Memory B cell (primary cell): ENCODE results near the gene NAALADL2.
"Not testable (repeated sequence)": the region's sequence is repeated elsewhere in the genome, so short reads cannot be mapped to it uniquely, and the experiment has no call there.

Source experiments
- ATAC-seq: fragments of 150-1000 bp; cut with Tn5 transposase; 2 replicates; pipeline ENCODE4 v1.10.0; 2021; ENCODE audit warnings: low read depth, mild to moderate bottlenecking, moderate library complexity
- DNase-seq, 2 donors: peaks; one replicate each; pipeline ENCODE4 v3.0.0; 2022; ENCODE audit warnings: low spot score in 2 of 2
- H3K27ac Mint-ChIP-seq: one replicate; pipeline ENCODE4 v1.8.0; 2022; ENCODE audit warnings: mild to moderate bottlenecking, moderate library complexity, mixed read lengths
- H3K27me3 Mint-ChIP-seq: one replicate; pipeline ENCODE4 v1.8.0; 2022; ENCODE audit warnings: mixed read lengths
- H3K36me3 Mint-ChIP-seq: one replicate; pipeline ENCODE4 v1.8.0; 2022; ENCODE audit warnings: mild to moderate bottlenecking, mixed read lengths
- H3K4me1 Mint-ChIP-seq: one replicate; pipeline ENCODE4 v1.8.0; 2022; ENCODE audit warnings: mixed read lengths
- H3K4me3 Mint-ChIP-seq: one replicate; pipeline ENCODE4 v1.8.0; 2022; ENCODE audit warnings: mild to moderate bottlenecking, moderate library complexity, mixed read lengths
- H3K9me3 Mint-ChIP-seq: one replicate; pipeline ENCODE4 v1.8.0; 2022; ENCODE audit warnings: mixed read lengths

The NAALADL2 gene

DNA sequence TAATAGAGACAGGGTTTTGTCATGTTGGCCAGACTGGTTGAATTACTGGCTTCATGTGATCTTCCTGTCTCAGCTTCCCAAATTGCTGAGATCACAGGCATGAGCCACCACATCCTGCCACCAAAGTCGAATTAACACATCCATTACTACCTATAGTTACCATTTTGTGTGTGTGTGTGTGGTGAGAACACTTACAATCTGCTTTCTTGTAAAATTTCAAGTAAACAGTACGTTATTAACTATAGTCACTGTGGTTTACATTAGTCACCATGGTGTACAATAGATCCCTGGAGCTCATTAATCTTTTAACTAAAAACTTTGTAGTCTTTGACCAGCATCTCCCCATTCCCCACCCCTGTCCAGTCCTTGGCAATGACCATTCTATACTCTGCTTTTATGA is 270.0 kb downstream of the NAALADL2 start:
- Mint-ChIP-seq H3K27me3 (no peaks in the 10 kb centered on the region), H3K4me3 (no peak overlapping the region), H3K9me3 (peaks cover 5% of the 10 kb centered on the region), H3K4me1 (no peaks in the 10 kb centered on the region), H3K36me3 (no peaks in the 10 kb centered on the region), H3K27ac (no peak overlapping the region)
- DNase-seq: no peak
- no peak for ATAC-seq

GRCh38 chr3:175129571-175129970 is 270.4 kb downstream of the NAALADL2 start:
- no peak overlapping the region for H3K27ac Mint-ChIP-seq
- no peaks in the 10 kb centered on the region for H3K27me3 Mint-ChIP-seq
- no peak for ATAC-seq
- no peaks in the 10 kb centered on the region for H3K36me3 Mint-ChIP-seq
- DNase-seq: no peak
- H3K4me3 Mint-ChIP-seq: no peak overlapping the region
- peaks cover 5% of the 10 kb centered on the region for H3K9me3 Mint-ChIP-seq
- H3K4me1 Mint-ChIP-seq: no peaks in the 10 kb centered on the region

DNA sequence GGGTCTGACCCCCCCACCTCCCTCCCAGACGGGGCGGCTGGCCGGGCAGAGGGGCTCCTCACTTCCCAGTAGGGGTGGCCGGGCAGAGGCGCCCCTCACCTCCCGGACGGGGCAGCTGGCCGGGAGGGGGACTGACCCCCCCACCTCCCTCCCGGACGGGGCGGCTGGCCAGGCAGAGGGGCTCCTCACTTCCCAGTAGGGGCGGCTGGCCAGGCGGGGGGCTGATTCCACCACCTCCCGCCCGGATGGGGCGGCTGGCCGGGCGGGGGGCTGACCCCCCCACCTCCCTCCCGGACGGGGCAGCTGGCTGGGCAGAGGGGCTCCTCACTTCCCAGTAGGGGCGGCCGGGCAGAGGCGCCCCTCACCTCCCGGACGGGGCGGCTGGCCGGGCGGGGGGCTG is 272.7 kb downstream of the NAALADL2 start:
- H3K4me1 Mint-ChIP-seq, H3K27ac Mint-ChIP-seq, ATAC-seq, H3K36me3 Mint-ChIP-seq, H3K4me3 Mint-ChIP-seq, H3K27me3 Mint-ChIP-seq, H3K9me3 Mint-ChIP-seq, DNase-seq: not testable (repeated sequence)

GRCh38 chr3:175132706-175133105 is 273.6 kb downstream of the NAALADL2 start:
- DNase-seq, H3K36me3 Mint-ChIP-seq, ATAC-seq, H3K9me3 Mint-ChIP-seq, H3K27me3 Mint-ChIP-seq, H3K4me1 Mint-ChIP-seq, H3K27ac Mint-ChIP-seq, H3K4me3 Mint-ChIP-seq: not testable (repeated sequence)

DNA sequence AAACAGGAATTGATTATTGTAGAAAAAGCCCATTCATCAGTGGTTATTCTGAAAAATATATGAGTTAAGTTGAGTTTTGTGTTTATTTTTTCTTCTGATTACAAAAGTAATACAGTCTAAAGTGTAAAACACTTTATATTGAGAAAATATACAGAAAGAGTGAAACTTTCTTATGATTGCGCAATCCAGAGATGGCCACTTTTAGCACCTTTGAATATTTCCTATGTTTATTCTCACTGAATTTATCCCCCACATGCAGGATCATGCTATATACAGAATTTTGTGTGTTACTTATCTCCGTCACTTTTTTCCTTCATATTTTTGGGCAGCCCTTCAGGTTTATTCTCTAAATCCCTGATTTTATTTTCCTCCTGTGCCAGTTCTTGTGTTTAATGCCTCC is 285.2 kb downstream of the NAALADL2 start:
- Mint-ChIP-seq H3K4me1 (no peaks in the 10 kb centered on the region), H3K9me3 (peaks cover 6% of the 10 kb centered on the region), H3K27me3 (no peaks in the 10 kb centered on the region), H3K27ac (no peak overlapping the region), H3K4me3 (no peak overlapping the region), H3K36me3 (no peaks in the 10 kb centered on the region)
- no peak for DNase-seq
- no peak for ATAC-seq

DNA sequence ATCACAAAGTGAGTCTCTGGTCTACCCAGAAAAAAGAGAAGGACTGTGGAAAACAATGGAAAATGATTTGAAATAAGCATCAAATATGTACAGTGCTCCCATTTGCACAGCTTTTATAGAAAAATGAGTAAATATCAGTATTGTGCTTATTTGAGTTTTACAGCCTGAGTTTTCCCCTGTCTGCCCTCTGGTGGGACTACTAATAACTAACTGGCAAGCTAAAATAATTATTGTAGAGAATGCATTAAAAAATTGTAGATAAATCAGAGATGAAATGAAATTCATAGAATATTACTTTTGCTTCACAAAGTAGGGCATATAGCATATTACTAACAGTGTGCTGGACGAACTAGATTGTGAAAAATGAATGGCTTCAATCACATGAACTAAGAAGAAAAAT is 287.1 kb downstream of the NAALADL2 start:
- no peak for DNase-seq
- H3K27me3 Mint-ChIP-seq: no peaks in the 10 kb centered on the region
- no peak for ATAC-seq
- H3K4me1 Mint-ChIP-seq: no peaks in the 10 kb centered on the region
- no peak overlapping the region for H3K4me3 Mint-ChIP-seq
- H3K27ac Mint-ChIP-seq: no peak overlapping the region
- H3K9me3 Mint-ChIP-seq: peaks cover 1% of the 10 kb centered on the region
- H3K36me3 Mint-ChIP-seq: no peaks in the 10 kb centered on the region

DNA sequence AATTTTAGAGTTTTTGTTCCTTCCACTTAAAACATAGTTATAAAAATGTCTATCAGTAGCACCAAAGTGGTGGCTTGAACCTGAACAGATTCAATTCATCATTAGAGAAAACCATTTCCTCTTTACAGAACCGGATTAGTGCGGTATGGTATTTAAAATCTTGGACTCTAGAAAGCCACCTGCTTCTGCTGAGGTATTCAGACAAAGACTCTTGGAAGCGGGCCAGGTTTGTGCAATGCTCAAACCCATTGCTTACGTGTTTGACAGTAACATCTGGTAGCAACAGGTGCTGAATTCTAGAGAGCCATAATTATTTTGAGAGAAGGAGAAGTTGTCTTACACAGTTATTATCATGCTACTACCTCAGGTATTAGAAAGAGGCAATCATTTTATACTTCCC is 290.5 kb downstream of the NAALADL2 start:
- ATAC-seq (no peak), DNase-seq (no peak)
- Mint-ChIP-seq H3K27me3 (no peaks in the 10 kb centered on the region), H3K4me3 (no peak overlapping the region), H3K4me1 (no peaks in the 10 kb centered on the region), H3K36me3 (no peaks in the 10 kb centered on the region), H3K27ac (no peak overlapping the region), H3K9me3 (peaks cover 1% of the 10 kb centered on the region)

GRCh38 chr3:175150812-175151401 is 291.8 kb downstream of the NAALADL2 start:
- ATAC-seq: no peak
- H3K4me1 Mint-ChIP-seq: no peaks in the 10 kb centered on the region
- H3K9me3 Mint-ChIP-seq: no peaks in the 10 kb centered on the region
- DNase-seq: no peak
- H3K27ac Mint-ChIP-seq: no peak overlapping the region
- H3K27me3 Mint-ChIP-seq: no peaks in the 10 kb centered on the region
- no peaks in the 10 kb centered on the region for H3K36me3 Mint-ChIP-seq
- no peak overlapping the region for H3K4me3 Mint-ChIP-seq

DNA sequence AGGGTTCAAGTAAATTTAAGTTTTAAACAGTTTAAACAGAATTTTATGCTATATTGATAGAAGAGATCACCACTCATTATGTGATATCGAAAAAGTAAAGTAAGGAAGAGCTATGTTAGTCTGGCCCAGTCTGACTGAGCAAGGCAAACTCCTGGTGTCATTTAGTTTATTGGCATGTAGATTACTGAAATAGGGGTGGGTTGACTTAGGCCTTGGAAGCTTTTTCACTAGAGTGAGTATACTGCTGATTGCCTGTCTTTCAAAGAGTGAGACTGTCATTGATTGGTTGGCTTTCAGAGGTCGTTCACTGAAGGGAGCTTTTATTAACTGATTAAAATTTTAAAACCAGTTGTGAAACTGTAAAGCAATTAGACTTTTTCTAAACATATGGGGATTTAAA is 294.5 kb downstream of the NAALADL2 start:
- Mint-ChIP-seq H3K27me3 (no peaks in the 10 kb centered on the region), H3K27ac (no peak overlapping the region), H3K36me3 (no peaks in the 10 kb centered on the region), H3K4me3 (no peak overlapping the region), H3K4me1 (no peaks in the 10 kb centered on the region), H3K9me3 (no peaks in the 10 kb centered on the region)
- ATAC-seq (no peak), DNase-seq (no peak)

DNA sequence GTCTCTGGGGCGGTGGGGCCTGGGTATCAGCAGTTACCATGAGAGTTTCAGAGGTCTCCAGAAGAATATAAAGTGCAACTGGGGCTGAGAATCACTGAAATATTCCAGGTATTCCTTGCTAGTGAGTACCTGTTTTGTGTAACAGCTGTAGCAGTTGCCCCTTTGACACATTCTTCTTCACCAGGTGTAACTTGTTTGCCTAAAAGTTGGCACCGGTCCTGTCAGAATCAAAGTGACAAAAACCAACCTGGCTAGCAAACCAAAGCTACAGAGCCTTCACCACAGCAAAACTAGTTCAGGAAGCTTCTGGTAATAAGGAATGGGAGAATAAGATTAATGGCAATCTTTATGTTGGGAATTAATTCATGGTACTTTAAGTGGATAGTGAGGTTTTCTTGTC is 296.0 kb downstream of the NAALADL2 start:
- H3K27ac Mint-ChIP-seq: no peak overlapping the region
- H3K27me3 Mint-ChIP-seq: no peaks in the 10 kb centered on the region
- no peaks in the 10 kb centered on the region for H3K4me1 Mint-ChIP-seq
- H3K4me3 Mint-ChIP-seq: no peak overlapping the region
- no peaks in the 10 kb centered on the region for H3K36me3 Mint-ChIP-seq
- ATAC-seq (no peak), DNase-seq (no peak)
- H3K9me3 Mint-ChIP-seq: no peaks in the 10 kb centered on the region

GRCh38 chr3:175159202-175159601 is 300.1 kb downstream of the NAALADL2 start:
- H3K36me3 Mint-ChIP-seq: no peaks in the 10 kb centered on the region
- no peaks in the 10 kb centered on the region for H3K27me3 Mint-ChIP-seq
- ATAC-seq (no peak), DNase-seq (no peak)
- H3K9me3 Mint-ChIP-seq: no peaks in the 10 kb centered on the region
- H3K4me1 Mint-ChIP-seq: no peaks in the 10 kb centered on the region
- H3K4me3 Mint-ChIP-seq: no peak overlapping the region
- no peak overlapping the region for H3K27ac Mint-ChIP-seq

- no peaks in the 10 kb centered on the region for H3K27me3 Mint-ChIP-seq
- H3K4me1 Mint-ChIP-seq: no peaks in the 10 kb centered on the region
- H3K27ac Mint-ChIP-seq: no peak overlapping the region
- H3K4me3 Mint-ChIP-seq: no peak overlapping the region
- no peak for DNase-seq
- ATAC-seq: no peak
- no peaks in the 10 kb centered on the region for H3K36me3 Mint-ChIP-seq
- peaks cover 1% of the 10 kb centered on the region for H3K9me3 Mint-ChIP-seq
These were observed 302.2 kb downstream of the NAALADL2 start for GRCh38 chr3:175161291-175161690.

DNA sequence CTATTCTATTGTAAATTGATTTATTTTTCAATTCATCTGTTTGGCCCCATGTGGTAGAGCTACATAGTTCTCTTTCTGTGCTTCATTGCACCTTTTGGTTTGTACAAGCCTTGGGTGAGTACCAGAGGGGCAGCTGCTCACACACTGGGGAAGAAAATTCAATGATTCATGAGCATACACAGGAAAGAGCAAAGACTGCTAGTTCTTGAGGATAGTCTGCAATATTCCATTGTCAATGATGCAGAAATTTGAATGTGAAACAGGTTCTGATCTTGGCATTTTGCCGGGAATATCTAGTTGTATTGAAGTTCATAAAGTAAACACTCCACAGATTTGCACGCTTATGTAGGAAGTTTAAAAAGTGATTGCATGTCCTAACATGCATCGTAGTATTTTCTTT is 304.6 kb downstream of the NAALADL2 start:
- H3K4me3 Mint-ChIP-seq: no peak overlapping the region
- no peaks in the 10 kb centered on the region for H3K27me3 Mint-ChIP-seq
- H3K4me1 Mint-ChIP-seq: no peaks in the 10 kb centered on the region
- H3K9me3 Mint-ChIP-seq: peaks cover 1% of the 10 kb centered on the region
- H3K36me3 Mint-ChIP-seq: no peaks in the 10 kb centered on the region
- ATAC-seq (no peak), DNase-seq (no peak)
- H3K27ac Mint-ChIP-seq: no peak overlapping the region

DNA sequence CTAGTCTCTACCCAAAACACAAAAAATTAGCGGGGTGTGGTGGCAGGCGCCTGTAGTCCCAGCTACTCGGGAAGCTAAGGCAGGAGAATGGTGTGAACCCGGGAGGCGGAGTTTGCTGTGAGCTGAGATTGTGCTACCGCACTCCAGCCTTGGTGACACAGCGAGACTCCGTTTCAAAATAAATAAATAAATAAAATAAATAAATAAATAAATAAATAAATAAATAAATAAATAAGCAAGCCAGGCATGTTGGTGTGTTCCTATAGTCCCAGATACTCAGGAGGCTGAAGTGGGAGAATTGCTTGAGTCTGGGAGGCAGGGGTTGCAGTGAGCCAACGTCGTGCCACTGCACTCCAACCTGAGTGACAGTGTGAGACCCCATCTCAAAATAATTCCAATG is 314.0 kb downstream of the NAALADL2 start:
- not testable (repeated sequence) for H3K36me3 Mint-ChIP-seq, H3K27me3 Mint-ChIP-seq, H3K4me1 Mint-ChIP-seq, ATAC-seq, DNase-seq, H3K9me3 Mint-ChIP-seq, H3K4me3 Mint-ChIP-seq, H3K27ac Mint-ChIP-seq

GRCh38 chr3:175176556-175176955 is 317.4 kb downstream of the NAALADL2 start:
- no peak overlapping the region for H3K4me3 Mint-ChIP-seq
- H3K27ac Mint-ChIP-seq: no peak overlapping the region
- H3K36me3 Mint-ChIP-seq: no peaks in the 10 kb centered on the region
- H3K9me3 Mint-ChIP-seq: peaks cover 3% of the 10 kb centered on the region
- DNase-seq: no peak
- H3K4me1 Mint-ChIP-seq: no peaks in the 10 kb centered on the region
- ATAC-seq: no peak
- no peaks in the 10 kb centered on the region for H3K27me3 Mint-ChIP-seq
